NK-92 treated with Interleukin-12 subunit alpha and Interleukin-12 subunit beta, amount 100 ng/mL, for 24 hours (cell line): Measurements from ENCODE around the gene MDFIC.

Experiments
- DNase-seq: peaks from one replicate; lab custom pipeline; 2025; lab: John Stamatoyannopoulos, UW

Gene MDFIC

DNA sequence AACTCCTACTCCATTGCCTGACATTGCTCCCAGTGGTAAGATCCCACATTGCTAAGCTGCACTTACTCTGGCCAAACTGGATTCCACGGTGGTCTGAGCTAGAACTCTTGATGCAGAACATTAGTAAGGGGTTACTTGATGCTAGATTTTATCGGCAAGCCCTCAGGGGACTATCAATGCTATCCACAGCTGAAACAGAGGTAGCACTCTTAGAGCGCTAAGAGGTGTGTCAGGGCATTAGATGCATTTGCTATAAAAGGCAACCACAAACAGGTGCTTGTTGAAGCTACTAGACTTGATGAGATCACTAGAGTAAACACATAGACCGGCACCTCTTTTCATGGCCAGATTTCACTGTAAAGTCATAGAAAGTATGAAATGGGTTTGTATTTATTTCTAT is 116.3 kb downstream of the MDFIC start:
- DNase-seq, result no peak

DNA sequence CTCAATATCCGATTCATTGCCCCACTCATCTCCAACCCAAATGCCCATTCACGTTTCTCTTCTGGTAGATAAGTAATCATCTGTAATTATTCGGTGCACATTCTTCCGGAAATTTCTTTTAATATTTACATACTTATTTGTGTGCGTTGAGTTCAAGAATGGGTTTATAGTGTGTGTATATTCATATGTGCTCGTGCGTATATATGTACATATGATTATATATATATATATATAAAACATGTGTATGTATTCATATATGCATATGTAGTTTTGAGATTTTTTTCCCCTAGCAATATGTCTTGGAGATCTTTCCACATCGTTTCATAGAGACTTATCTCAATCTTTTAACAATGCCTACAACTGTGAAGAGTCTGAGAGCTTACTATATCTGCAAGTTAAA is 118.2 kb downstream of the MDFIC start:
- DNase-seq, result no peak

DNA sequence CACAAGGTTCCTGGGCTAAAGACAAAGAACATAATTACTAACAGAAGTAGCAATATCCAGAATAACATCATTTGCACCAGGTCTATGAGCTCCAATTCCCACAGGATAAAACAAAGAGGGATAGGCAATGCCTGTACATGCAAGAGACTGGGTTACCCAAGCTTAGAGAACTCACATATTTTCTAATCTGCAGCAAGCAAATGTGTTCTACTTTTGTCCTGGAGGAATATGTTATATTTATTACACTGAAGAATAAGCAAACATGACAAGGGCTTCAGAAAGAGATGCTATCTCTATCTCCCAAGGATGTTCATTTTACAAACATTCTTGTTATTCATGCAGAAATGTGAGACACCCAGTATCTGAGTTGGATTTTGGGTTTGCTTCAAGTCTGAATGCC is 118.6 kb downstream of the MDFIC start:
- no peak for DNase-seq

DNA sequence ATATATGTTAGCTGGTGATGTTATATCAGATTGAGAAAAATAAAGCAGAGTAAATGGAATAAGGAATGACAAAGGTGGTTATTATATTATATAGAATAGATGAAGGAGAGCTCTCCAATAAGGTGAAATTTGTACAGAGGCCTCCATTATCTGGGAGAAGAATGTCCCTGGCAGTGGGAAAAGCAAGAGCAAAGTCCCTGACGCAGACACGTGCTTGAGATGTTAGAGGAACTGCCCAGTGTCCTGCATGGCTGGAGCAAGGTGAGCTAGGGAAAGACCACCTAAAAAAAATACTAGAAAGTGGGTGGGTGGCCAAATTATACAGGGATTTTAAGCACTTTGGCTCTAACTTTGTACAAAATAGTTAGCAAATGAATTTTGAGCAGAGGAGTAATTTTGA is 120.7 kb downstream of the MDFIC start:
- DNase-seq, result no peak

DNA sequence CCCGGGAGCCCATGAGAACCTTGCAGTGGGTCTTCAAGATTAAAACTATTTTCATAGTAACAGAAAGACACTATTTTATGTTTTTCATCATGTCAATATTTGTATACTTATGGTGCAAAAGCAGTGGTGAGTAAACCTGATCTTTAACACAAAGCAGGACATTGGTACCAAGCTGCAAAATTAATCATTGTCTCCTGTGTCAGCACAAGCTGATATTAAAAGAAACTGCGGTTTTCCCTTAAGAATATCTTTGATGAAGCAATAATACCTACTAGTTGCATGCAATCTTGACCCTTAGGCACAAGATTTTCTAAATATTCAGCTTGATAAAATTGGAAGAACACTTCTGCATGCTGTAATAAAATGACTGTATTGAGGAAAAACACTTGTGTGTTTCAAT is 121.7 kb downstream of the MDFIC start:
- DNase-seq, result no peak

DNA sequence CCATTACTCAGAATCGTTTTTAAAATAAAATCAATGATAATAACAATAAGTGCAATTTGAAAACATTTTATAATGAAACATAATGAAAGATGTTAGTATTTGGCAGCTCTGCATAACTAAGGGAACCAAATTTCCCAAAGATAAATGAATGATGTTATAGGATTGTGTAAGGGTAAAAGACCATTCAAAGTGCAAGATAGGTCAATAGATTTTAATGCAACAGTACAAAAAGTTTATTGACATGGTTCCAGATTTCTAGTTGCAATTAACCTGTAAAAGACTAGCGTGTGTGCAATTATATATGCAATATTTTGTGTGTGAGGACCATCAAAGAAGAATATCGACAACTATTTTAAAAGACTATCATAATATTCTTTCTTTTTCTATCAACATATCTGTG is 122.3 kb downstream of the MDFIC start:
- DNase-seq, result no peak

DNA sequence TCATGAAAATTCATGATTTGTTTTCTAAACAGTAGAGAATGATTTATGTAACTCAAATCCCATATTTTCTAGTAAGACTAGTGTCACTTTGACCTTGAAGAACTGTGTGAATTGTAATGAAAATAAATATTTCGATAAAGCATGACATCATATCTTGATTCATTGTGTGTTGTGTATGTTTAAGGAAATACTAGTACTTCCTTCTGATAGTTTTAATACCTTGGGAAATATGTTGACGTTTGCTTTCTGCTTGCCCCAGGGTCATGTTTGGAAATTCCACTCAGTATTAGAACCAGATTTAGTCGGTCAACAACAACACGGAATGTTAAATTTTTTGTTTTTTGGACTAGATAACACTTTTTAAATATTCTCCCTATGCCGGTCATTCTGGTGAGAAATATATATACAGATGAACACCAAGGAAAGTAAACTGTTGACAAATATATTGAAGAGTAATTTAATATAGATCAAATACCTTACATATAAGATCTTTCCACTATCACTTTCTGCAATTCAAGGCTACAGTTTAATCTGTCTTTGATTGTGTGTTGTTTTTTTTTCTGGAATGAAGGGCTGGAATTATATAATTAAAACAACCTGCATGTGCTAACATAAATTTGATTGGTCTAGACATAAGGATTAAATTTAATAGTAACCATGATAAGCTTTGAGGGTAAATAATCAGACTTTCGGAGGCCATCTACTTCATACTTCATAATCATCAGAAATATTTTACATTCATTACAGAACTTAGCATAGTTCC is 126.2 kb downstream of the MDFIC start:
- DNase-seq, result no peak

DNA sequence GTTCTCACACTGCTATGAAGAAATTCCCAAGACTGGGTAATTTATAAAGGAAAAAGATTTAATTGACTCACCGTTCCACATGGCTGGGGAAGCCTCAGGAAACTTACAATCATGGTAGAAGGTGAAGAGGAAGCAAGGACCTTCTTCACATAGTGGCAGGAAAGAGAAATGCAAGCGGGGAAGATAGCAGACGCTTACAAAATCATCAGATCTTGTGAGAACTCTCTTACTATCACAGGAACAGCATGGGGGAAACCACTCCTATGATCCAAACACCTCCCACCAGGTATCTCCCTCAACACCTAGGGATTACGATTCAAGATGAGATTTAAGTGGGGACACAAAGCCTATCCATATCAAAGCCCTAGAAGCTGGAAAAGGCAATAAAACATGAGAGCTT is 130.8 kb downstream of the MDFIC start:
- no peak for DNase-seq

DNA sequence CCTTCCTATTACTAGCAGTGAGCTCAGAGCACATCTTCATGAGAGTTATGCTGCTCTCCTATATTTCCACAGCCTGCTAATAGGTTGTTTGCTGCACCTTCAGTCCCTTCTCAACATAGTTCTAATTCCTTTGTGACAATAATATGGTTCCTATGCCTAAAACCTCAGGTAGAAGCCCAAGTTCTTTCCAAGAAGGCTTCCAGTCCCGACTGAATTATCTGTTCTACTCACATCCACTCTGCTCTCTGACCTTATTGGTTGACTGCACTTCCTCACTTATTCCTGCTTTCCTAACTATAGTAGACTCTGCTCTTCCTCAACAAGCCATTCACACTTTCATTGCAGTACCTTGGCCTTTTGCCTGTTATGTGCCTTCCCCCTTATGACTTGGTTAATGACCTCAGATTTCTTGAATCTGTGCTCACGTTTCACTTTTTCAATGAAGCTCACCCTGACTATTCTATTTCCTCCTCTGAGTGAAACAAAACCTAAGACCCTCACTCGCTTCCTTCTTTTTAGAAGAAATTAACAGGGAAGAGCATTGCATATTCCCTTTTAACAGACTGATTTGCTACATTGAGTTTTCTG is 132.7 kb downstream of the MDFIC start:
- no peak for DNase-seq

DNA sequence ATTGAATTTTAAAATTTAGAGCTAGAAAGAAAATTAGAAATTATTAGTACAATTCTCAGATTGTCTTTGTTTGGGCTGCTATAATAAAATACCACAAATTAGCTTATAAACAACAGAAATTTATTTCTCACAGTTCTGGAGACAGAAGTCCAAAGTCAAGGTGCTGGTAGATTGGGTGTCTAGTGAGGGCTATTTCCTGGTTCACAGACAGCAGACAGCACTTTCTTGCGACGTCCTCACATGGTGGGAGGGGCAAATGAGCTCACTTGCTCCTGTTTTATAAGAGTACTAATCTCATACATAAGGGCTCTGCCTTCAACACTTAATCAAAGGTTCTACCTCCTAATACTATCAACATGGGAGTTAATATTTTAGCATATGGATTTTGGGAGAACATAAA is 134.1 kb downstream of the MDFIC start:
- DNase-seq, result no peak

DNA sequence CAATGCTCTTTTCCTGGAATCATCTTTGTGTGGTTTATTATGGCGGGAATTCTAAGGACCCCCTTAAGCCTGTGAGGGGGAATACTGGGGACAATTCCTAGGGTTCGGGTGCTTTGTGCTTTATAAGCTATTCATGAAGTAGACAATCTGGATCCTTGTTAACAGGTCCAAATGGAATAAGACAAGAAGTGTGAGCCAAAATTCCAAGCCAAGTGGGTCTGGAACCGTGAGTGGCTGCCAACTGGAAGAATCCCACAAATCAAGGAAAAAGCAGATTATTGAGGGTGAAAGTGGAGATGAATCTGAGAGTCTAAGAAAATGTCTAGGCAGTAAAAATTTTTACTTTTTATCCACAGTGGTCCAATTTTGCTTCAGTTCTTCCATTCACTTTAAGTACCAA is 136.8 kb downstream of the MDFIC start:
- DNase-seq, result no peak

DNA sequence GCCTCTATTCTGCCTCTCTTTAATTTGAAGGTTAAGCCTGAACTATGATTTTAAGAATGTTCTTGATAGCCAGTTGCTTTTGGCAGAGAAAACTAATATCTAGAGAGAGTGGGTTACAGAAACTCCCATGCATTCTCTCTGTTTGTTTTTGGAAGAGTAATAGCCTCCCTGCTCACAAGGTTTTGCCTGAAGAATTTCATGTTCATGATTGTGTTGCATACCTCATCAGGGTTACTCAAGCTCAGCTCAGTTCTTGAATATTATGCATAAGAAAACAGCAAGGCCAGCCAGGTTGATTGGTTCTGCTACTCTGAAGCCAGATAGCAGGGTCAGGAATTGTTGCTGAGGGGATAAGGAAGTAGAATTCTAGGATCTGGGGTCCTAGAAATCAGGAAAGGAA is 137.4 kb downstream of the MDFIC start:
- DNase-seq, result no peak

DNA sequence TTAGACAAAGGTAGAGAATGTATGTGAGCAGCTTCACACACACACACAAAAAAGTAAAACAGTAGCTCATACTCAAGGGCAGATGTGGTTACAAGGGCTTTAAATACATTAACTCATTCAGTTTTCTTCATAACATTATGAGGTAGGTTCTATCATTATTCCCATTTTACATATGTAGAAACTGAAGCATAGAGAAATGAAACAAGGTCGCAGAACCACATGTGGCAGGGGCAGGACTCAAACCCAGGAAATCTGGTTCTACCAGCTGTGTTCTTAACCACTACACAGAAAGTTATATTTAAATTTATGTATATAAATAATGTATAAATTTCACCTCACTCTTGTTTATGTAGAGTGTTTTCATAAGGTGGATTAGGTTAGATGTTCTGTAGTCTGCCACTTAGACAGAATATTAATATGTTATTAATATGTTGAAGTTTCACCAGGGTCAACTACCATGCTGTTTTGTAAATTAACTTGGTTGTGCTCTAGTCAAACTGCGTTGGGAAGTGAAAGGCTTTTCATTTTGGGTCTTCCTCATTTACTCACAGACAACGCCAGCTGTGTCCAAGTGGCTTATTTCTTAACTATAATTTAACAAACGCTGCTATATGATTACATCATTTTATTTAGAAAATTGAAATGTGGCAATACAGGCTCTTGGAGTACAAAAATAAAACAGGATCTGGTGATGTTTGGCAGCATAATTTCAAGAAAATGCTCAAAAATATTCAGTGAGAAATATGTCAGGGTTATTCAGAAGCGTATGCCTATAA is 138.4 kb downstream of the MDFIC start:
- no peak for DNase-seq

DNA sequence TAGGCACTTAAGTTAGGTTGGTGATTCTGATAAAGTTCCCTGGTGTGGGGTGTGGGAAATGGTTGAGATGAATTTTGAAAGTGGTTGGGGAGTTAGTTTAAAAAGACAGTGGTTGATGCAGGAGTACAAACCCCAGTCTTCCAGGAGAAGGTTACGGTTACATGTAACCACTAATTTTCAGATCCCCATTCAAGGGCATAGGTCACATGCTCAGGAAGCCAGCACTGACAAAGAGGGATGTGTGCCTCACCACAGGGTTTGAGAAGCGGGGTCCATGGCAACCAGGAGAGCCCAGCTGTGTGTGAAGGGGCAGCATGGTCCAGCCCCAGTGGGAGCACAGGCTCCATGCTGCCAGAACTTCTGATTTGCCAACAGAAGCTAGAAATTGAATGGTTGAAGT is 144.2 kb downstream of the MDFIC start:
- DNase-seq, result no peak

DNA sequence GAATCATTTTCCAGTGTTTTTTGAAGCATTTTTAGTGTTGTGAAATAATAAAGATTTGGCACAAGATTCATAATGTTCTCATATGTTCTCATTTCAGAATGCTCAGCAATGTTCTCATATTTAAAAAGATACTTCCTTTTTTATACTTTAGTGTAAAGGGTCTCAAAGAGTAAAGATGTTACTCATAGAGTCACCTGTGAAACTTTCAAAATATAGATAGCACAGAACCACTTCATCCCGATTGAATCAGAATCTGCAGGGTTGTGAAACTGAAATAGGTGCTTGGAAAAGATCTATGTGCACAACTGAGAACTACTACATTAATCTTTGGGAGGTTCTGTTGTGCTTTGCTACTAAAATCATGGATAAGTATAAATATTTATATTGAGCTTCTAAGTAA is 144.7 kb downstream of the MDFIC start:
- no peak for DNase-seq

DNA sequence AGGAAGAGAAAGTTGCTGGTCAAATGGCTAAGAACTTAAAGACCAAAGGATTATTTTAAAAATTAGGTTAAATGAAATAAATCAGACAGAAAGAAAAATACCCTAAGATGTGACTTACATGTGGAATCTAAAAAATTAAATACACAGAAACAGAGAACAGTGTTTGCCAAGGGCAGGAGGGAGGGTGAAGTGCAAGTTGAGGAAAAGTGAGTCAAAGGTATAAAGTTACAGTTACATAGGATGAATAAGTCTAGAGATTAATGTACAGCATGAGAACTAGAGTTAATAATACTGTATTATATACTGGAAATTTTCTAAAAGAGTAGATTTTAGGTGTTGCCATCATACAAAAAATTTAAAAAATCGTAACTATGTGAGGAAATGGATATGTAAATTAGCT is 146.3 kb downstream of the MDFIC start:
- no peak for DNase-seq
